HG03460 (cell line): ENCODE data around the gene CCDC192.

Experiments used
- ATAC-seq: cut with Tn5 transposase; IDR thresholded peaks from one replicate; pipeline ENCODE4 v1.9.1; 2021; ENCODE audit not compliant: unreplicated experiment

The CCDC192 gene

DNA sequence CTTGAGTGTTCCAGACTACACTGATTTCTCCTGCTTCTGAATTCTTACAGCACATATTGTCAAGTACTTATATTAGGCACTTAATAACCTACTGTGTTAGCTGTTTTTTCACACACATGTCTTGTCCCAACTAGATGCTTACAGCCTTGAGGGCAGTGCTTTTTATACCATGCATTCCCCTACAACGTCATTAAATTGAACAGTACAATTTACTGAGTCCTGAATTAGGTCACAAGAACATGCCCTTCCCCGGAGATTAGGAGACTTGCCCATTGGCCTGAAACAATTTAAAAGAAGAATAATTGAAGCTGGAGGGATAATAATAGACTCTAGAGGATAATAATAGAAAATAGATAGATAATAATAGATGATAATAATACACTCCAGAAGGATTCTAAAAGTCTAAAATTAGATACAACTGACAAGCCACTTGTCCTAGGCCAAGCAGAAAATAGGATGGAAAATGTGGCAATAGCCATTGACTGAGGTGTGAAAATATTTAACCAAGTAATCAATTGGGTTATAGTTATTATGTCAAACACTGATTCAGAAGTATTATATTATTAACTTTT, 267.7 kb downstream of the CCDC192 start:
- ATAC-seq: no peak

- no peak for ATAC-seq
Observed at GRCh38 chr5:127975961-127976360, 272.8 kb downstream of the CCDC192 start.

DNA sequence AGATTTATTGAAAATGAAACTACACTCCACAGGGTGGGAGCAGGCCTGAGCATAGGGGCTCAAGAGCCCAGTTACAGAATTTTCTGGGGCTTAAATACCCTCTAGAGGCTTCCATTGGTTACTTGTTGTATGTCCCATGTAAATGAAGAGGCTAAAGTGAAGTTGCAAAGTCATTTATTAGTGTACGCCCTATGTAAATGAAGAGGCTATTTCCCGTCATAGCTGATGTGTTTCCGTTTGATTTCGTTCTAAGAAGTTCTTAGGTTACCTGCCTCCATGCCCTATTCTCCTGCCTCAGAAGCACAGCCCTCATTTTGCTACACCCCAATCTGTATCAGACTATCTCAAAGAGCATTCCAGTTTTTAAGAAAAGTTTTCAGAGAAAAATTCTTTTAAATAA, 273.3 kb downstream of the CCDC192 start:
- no peak for ATAC-seq

- ATAC-seq: no peak
Observed at GRCh38 chr5:127976991-127977717, 274.0 kb downstream of the CCDC192 start.

GRCh38 chr5:127978738-127979300, 275.6 kb downstream of the CCDC192 start:
- no peak for ATAC-seq

DNA sequence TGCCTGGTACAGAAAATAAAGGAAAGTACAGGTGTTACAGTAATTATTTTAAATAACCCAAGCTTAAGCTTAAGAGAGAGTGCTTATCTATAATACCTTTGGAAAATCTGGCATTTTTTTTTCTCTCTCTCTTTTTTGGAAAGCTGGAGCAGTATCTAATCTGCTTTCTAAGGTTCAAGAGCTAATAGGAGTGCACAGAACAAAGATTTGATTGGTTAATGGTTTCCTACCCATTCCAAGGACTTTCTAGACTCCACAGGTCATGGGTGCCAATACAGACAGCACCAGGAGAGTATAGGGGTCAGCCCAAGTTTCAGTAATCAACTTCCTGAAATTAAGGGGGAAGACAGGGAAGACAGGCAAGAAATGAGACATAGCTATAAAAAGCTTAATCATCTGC, 276.3 kb downstream of the CCDC192 start:
- no peak for ATAC-seq

GRCh38 chr5:127980843-127981242, 277.7 kb downstream of the CCDC192 start:
- ATAC-seq: no peak

GRCh38 chr5:127981498-127981897, 278.3 kb downstream of the CCDC192 start:
- no peak for ATAC-seq

DNA sequence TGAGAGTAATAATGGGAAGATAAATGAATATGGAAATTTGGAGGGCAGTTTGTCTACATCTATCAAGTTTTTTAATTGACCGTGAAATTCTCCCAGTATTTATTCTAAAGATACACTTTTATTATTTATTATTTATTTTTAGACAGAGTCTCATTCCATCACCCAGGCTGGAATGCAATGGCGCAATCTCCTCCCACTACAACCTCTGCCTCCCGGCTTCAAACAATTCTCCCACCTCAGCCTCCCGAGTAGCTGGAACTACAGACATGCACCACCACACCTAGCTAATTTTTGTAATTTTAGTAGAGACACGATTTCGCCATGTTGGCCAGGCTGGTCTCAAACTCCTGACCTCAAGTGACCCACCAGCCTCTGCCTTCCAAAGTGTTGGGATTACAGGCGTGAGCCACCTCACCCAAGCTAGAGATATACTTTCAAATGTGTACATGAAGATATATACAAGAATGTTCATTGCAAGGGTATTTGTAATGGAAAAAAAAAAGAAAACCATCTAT, 282.7 kb downstream of the CCDC192 start:
- ATAC-seq: no peak

GRCh38 chr5:127987354-127988145, 284.4 kb downstream of the CCDC192 start:
- ATAC-seq: no peak

- no peak for ATAC-seq
Observed at GRCh38 chr5:127988146-127988760, 285.1 kb downstream of the CCDC192 start.
